HG03045 (cell line): Measurements from ENCODE around the gene CLIP4.
"Not testable (repeated sequence)": the region's sequence is repeated elsewhere in the genome, so short reads cannot be mapped to it uniquely, and the experiment has no call there.

Experiments
- ATAC-seq: cut with Tn5 transposase; IDR thresholded peaks from one replicate; pipeline ENCODE4 v1.9.1; 2021; ENCODE audit warnings: mild to moderate bottlenecking, moderate library complexity; ENCODE audit not compliant: unreplicated experiment

Gene CLIP4, protein sequence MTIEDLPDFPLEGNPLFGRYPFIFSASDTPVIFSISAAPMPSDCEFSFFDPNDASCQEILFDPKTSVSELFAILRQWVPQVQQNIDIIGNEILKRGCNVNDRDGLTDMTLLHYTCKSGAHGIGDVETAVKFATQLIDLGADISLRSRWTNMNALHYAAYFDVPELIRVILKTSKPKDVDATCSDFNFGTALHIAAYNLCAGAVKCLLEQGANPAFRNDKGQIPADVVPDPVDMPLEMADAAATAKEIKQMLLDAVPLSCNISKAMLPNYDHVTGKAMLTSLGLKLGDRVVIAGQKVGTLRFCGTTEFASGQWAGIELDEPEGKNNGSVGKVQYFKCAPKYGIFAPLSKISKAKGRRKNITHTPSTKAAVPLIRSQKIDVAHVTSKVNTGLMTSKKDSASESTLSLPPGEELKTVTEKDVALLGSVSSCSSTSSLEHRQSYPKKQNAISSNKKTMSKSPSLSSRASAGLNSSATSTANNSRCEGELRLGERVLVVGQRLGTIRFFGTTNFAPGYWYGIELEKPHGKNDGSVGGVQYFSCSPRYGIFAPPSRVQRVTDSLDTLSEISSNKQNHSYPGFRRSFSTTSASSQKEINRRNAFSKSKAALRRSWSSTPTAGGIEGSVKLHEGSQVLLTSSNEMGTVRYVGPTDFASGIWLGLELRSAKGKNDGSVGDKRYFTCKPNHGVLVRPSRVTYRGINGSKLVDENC

DNA sequence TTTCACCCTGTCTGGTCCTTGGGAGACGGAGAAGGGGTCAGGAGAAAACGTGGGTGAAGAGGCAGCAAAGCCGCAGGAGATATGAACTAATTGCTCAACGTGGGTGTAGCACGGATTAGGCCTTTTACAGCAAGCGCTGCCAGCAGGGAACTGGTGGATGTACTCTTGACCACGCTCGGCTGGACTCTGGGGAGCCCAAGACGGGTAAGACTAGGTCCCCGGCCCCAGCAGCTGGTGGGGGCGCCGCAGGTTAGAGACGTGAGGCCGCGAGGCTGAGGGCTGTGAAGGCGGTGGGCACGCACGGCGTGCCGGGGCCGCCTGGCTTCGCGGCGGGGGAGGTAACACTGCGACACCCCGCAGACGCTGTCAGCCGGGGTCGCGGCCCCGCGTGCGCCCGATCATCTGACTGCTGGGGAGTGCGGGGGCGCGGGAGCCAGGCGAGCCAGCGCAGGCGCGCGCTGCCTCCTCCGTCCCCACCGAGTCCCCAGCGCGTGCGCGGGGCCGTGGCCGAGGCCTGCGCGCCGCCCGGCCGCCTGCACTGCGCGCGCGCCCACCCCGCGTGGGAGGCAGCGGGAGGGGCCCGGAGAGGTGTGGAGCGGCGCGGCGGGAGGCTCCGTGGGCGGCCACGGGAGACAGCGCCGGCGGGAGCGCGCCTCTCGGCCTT is at the start of gene CLIP4:
Gene CLIP4 (plus strand): TSS at position 470 of the 664 bp plus-strand sequence. CDS start 5,974 bp downstream, outside the sequence.
- peak; percentile 63 for ATAC-seq

DNA sequence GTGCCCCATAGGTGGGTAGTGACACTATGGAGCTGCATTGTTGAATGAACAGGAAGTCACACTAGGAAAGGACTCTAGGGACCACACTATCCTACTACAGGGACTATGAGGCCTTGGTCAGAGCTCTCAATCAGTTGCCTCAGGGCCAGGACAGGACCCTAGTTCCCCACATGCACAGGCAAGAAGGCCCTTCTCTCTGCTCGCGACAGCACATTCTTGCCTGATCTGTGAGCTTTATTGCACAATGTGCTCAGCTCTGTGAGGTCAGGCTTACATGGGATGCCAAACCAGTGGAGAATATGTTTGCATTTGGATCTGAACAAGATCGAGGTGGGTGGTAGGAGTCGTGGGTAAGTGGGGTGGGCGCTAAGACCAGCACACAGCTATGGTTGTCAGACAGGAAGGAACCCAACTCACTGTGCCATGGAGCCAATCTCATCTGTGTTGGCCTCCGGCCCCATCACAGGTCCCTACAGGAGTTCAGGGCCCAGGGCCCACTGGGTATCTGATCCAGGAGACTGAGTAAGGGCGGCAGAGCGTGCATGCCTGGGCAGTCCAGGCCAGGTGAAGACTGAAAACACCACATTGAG is 48.8 kb upstream of the CLIP4 start:
- no peak for ATAC-seq

DNA sequence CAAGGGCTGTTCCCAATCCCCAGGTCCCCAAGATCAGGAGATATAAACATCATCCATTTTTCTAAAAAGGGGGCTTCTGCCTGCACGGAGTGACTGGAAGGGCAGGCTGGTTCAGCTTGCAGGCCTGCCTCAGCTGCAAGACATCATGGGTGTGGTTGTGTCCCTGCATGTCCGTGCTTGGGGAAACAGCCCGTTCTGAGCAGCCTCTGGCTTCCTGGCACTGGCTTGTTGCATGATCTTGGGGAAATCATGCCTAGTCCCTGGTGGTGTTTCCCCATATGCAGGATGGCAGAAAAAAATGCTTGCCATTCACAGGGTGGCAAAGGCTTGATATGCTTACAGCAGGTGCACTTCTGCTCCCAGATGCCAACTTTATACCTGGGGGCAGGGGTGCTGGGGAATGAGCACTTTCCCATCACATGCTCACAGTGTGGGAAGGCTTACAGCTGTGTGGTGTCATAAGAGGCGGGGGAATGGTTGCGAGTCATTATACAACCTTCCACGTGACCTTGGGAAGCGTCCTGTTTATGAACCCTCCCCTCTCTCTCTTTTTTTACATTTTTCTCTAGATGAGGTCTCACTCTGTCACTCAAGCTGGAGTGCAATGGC is 48.1 kb upstream of the CLIP4 start:
- ATAC-seq = no peak

DNA sequence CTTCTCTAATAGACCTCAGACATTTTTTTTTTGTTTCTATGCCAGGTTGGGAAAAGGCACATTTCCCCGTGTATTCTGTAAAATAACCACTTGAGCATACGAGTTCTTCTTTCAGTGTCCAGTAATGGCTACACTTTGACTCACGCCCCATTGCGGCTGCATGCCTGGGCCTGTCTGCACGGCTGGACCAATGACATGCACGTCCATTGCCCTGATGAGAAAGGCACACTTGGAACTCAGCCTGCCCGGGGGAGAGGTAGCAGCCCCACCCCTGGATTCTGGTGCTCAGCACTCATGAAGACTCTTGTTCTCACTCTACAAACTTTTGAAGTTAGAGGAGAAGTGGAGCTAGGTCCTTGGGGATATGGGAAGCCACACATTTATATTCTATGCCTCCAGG is 46.7 kb upstream of the CLIP4 start:
- ATAC-seq = no peak

DNA sequence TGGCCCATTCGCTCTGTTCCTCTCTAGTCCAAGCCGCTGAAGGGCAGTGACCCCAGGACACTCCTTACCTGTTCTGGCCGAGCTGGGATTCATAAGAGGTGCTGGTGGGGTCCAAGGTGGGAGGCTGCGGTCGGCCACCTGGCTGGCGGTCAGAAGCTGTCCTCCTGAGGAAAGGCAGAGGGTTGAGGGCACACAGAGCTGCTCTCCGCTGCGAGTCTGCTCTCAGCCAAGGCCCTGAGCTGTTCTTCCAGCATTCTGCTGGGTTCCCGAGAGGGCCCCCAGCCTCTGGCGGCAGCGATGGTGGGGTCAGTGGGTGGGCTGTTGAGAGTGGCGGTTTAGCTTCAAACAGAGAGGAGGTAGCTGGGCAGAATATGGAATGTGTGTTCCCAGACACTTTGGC is 44.7 kb upstream of the CLIP4 start:
- no peak for ATAC-seq

DNA sequence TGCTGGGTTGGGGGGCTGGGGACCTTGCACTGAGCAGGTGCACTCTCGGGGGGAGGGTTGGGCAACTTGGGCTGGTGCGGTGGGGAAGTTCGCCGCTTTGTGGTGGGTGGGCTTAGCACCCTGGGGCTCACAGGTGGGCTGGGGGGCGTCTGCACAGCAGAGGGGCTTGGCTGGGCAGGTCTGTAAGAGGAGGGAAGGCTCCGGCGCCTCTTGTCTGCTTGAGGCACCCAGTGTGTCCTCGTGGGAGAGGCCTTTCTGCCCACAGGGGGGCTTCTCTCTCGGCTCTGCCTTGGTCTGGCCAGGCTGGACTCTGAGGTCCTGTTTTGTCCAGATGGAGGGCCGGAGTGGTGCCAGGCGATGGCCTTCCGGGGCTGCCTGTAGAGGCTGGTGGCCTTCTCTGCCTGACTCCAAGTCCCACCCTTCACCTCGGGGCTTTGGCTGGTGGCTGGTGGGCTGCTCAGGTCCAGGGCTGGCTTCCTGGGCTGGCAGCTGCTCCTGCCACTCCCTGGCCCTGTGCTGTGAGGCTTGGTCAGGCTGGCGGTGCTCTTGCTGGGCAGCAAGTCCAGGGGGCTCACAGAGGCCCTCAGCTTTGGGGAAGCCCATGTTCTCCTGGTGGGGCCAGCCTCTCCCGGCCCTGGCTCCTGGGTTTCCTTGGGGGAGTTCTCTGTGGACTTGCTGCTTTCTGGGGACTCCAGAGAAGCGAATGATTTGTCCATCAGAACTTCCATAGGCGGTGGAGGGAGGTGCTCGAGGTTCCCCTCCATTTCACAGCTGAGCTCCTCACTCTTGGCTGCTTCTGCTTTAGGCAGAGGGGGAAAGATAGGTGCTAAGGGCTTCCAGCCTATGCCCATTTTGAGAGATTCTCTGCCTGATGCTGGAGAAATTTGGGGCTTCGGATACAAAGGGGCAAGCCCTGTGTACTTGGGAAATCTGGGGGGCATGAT is 43.9 kb upstream of the CLIP4 start:
- no peak for ATAC-seq

DNA sequence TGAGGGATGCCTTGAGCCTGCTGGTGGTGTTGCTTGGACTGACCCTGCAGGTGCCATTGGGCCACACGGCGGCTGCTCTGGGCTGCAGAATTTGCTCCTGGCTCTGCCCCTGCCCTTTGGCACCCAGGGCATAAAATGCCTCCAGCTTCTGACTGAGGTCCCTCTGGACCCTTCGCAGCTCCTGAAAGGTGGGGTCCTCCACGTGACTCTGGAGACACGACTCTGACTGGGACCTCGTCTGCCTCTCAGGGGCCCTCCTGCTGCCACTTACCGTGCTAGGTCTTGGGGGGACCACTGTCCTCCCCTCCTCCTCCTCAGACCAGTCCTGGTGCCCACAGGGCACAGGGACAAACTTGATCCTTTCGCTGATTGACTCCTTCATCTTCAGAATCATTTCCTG is 43.0 kb upstream of the CLIP4 start:
- no peak for ATAC-seq

DNA sequence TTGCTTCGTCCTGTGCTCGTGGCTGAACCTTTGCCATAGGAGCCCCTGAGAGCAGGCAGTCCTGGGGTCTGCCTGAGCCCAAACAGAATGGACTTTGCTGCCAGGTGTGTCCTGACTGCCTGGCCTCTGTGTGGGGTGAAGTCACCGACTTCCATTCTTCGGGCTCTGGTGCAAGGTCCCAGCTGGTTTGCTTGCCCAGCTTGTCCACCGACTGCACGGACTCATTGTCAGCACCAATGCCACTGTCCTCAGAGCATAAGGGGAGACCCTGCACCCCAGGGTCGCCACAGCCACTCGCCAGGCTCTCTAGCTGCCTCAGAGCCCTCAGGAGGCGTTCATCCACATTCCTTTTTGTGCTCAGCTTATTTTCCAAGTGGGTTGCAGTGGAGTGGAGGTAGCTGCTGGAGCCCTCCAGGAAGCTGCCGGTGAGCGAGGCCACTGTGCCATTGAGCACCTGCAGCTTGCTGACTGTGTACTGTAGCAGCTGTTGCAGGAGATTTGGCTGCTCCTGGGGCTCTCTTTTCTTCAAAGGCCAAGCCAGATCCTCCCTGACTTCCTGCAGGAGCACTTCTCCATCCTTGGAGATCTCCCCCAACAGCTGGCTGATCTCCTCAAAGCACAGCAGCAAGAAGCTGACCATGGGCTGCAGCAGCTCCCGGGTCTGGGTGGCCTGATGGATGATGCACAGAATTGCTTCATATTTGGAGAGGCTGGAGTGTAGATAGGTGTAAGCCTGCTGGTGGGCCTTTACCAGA is 42.1 kb upstream of the CLIP4 start:
- ATAC-seq = no peak

DNA sequence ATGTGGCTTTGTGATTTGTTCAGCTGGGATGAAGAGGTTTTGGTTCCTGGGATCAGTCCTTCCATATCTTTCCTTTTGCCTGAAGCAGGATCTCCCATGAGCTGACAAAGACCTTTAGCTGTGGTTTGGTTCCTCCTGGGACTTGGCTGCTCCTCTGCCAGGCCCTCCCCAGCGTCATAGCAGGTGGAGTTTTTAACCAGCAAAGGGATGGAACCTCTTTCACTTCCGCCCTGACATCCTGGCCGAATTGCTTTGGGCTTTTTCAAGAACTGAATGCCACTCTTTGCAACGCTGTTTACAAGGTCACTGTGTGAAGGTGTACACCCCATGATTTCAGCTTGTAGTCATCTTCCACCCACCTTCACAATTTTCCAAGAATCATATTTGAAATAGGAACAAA is 41.3 kb upstream of the CLIP4 start:
- no peak for ATAC-seq

DNA sequence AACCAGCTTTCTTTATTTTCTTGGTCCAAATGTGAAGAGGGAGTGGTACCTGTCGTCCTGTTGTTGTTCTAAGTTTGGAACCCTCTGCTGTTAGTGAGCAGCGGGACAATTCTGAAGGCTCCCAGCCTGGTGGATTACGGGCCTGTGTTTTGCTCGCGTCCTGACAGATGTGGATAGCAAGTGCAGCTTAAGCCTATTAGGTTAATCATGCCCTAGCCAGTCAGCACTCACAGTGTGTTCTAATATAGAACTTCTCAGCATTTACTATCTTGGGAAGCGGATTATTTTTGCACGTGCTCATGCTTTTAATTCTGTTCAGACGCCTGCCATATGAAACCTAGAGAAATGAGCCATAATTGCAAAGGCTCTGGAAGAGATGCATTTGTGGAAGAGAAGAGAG is 40.8 kb upstream of the CLIP4 start, which contains the start of gene PCARE:
Gene PCARE (minus strand): TSS at position 113 of the 400 bp plus-strand sequence. CDS start 262 bp downstream, outside the sequence.
- ATAC-seq = no peak

DNA sequence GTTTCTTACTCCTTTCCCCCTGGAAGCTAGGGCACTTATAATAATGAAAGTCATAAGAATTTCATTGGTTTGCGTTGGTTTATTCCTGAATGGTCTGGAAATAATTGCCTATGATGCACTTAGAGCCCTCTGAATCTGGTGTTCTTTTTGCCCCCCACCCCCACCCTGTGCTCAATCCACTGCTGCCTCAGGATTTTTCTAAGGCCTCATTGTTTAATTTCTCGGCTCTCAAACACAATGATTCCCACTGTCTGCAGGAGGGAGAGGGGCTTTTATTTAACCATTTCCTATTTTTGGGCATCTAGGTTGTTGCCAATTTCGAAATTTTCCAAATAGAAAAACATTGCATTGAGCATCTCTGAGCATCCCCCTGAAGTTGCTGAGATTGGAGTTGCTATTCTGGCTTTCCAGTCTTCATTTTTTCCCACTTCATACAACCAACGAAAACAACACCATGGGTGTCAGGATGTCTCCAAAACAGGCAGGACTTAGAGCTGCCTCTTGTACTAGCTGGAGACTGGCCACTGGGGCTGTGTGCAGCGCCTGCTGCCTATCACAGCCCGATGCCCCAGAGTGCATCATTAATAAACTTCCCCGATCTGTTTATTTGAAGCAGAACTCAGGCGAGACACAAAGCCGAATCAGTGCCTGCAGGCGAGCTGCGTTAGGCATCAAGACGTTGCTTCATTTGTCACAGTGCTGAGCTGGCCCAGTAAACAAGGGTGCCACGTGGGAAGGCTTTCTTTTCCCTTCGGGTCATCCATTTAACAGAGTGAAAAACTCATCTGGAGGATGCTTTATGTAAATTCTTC is 39.1 kb upstream of the CLIP4 start:
- ATAC-seq = no peak

DNA sequence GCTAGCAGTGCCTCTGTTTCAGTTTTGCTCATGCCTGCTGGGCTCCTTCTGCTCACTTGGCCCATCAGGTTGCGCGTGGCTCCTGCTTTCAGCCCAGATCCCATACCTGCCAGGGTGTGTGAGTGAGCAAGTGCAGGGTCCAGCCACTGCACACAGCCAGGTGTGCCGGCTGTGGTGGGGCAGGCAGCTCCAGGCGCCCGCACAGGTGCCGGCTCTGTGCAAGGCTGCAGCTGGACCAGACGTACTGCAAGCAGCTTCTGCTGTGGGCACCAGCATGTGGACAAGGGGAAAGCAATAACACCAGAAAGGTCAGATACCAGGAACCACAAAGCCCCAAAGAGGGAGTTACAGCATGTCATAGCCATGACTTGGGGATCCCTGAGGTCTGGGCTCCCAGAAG is 35.3 kb upstream of the CLIP4 start:
- ATAC-seq = no peak

DNA sequence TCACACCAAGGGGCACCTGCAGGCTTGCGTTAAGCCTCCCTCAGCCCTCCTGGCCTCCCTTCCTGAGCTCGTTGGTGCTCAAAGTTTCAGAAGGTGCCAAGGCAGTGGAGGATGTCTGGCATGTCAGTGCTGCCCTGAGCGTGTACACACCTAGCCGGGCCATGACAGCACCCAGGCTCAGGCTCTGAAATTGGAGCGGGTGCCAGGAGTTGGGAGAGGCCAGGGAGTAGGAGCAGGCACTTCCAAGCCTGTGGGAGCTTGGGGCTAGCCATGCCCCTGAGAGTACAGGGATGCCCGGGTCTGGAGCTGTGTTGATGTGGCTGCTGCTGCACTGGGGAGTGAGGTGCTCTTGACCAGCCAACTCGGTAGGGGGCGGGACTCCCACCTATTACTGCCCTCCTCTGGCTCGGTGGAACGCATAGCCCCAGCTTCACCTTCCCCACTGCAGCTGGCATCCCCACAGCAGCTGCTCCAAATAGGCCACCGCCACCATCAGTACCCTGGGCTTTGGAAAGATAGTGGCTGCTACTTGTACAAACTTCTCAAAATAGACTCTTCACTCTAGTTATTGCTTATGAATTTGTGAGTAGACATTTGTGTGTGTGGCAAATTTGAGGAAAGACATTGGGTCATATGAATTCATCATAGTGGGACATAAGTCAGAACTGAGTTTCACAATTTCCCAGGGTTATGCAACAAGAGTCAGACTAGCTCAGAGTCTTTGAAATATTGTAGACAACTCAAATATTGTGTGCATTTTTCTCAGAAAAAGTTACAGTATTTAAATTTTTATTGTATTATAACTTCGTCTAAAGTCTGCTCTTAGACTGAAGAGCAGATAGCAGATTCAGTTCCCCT is 34.1 kb upstream of the CLIP4 start:
- ATAC-seq = no peak

DNA sequence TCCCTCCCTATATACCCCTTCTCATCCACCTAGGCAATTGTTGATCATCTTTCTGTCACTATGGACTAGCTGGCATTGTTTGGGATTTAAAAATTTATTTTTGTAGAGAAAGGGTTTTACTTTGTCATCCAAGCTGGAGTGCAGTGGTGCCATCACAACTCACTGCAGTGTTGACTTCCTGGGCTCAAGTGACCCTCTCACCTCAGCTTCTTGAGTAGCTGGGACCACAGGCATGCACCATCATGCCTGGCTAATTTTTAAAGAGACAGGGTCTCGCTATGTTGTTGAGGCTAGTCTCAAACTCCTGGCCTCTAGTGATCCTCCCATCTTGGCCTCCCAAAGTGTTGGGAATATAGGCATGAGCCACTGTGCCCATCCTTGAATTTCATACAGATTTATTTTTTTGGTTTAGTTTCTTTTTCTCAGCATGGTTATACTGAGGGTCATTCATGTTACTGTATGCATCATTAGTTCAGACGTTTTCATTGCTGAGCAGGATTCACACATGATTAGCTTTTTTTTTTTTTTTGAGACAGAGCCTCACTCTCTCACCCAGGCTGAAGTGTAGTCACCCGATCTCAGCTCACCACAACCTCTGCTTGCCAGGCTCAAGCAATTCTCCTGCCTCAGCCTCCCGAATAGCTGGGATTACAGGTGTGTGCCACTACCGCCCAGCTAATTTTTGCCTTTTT is 32.3 kb upstream of the CLIP4 start:
- ATAC-seq = no peak

DNA sequence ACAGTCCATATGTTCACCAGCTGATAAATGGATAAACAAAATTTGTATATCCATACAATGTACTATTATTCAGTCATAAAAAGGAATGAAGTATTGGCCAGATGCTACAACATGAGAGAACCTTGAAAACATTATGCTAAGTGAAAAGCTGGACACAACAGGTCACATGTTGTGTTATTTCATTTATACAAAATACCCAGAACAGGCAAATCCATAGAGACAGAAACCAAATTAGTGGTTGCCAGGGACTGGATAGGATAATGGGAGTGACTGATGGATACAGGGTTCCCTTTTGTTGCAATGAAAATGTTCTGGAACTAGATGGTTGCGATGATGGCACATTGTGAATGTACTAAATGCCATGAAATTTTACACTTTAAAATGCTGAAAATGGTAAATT is 30.7 kb upstream of the CLIP4 start:
- no peak for ATAC-seq

DNA sequence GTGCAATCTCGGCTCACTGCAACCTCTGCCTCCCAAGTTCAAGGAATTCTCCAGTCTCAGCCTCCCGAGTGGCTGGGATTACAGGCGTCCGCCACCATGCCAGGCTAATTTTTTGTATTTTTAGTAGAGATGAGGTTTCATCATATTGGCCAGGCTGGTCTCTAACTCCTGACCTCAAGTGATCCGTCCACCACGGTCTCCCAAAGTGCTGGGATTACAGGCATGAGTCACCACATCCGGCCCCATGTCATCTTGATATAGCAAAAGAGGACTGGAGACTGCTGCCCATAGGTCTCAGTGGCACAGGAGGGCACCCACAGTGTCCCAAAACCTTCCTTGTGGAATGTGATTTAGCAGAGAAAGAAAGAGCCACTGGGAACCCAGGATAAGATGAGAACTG is 24.9 kb upstream of the CLIP4 start:
- ATAC-seq = not testable (repeated sequence)

DNA sequence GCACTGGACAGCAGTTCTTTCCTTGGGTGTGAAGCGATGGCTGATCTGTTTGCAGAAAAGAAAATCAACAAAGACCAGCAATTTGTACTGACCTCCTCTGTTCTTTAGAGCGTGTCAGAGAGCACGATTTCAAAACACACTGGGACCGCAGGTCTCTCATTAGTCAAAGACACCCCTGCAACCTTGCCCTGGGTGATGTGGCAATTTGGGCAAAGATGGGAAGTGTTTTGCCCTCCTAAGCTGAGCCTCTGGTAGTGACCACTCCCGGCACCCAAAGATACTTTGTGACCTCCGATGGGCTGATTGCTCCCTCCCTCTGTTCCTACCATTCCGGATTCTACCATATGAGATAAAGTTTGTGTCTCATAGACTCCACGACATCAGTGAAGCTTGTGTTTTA is 18.2 kb upstream of the CLIP4 start:
- no peak for ATAC-seq
